Measurements from ENCODE around the gene EIF2B5.

Gene EIF2B5

GRCh38 chr3:184186184-184186901 is 51.2 kb downstream of the EIF2B5 start, which contains the start of gene ABCF3:
ABCF3 (plus strand) TSS chr3:184186199; CDS start chr3:184186208, 9 bp downstream.
- FAIRE-seq: no peak

GRCh38 chr3:184186902-184187207 is 51.7 kb downstream of the EIF2B5 start:
- FAIRE-seq (no peak), DNase-seq (ENCODE audit: extremely low spot score, insufficient read length, low read depth) (no peak)

More at GRCh38 chr3:184186184-184186901, 51.2 kb downstream of the EIF2B5 start, which contains the start of gene ABCF3:
- no peak for DNase-seq (ENCODE audit: extremely low spot score, insufficient read length, low read depth)

GRCh38 chr3:184188080-184188479 is 52.9 kb downstream of the EIF2B5 start:
- no peak for FAIRE-seq
- DNase-seq (ENCODE audit: extremely low spot score, insufficient read length, low read depth): no peak

GRCh38 chr3:184189421-184189820 is 54.3 kb downstream of the EIF2B5 start:
- FAIRE-seq (no peak), DNase-seq (ENCODE audit: extremely low spot score, insufficient read length, low read depth) (no peak)

- DNase-seq (ENCODE audit: extremely low spot score, insufficient read length, low read depth) (no peak), FAIRE-seq (no peak)
These were observed 57.7 kb downstream of the EIF2B5 start for GRCh38 chr3:184192889-184193288.

GRCh38 chr3:184193991-184194539 is 58.9 kb downstream of the EIF2B5 start:
- DNase-seq (ENCODE audit: extremely low spot score, insufficient read length, low read depth) (no peak), FAIRE-seq (no peak)

Measured in GM18507 (cell line).